Panc1 (cell line): ENCODE measurements around the gene LDB2. TPM values are rescaled to one million over a fixed set of nuclear protein-coding genes. Genes with fewer than 3 reads are reported as not detected.

Experiments
- ATAC-seq: fragments of 200-7000 bp; cut with Tn5 transposase; 2 replicates; pipeline ENCODE4 v1.9.1; 2020; ENCODE audit warnings: mild to moderate bottlenecking, moderate library complexity
- BruUV-seq: library from RNA; stranded (reverse); fragments of 400-500 nt; replicated peaks from 2 replicates; lab custom pipeline; 2021; lab: Mats Ljungman, UMichigan
- CTCF ChIA-PET: fragments of 300-600 bp; sonication (Branson Sonifier 250); formaldehyde crosslinking; loops from one replicate; lab custom pipeline; 2022; ENCODE audit warnings: antibody characterized with exemption; lab: Charles Lee
- POLR2A ChIA-PET: fragments of 300-600 bp; sonication (Branson Sonifier 250); formaldehyde crosslinking; loops from one replicate; lab custom pipeline; 2022; ENCODE audit warnings: antibody characterized with exemption; lab: Charles Lee
- DNase-seq: peaks from one replicate; pipeline ENCODE4 v3.0.0-alpha.2; 2010; ENCODE audit warnings: low read depth, low spot score
- H3K27ac ChIP-seq: 2 replicates; pipeline ENCODE4 v1.5.1; 2011; ENCODE audit warnings: mild to moderate bottlenecking, low read length, inconsistent platforms
- H3K27me3 ChIP-seq: fragments of 200-500 bp; sonication (Bioruptor generic); 2 replicates; pipeline ENCODE4 v1.6.0; 2014; ENCODE audit warnings: low read length, inconsistent platforms; ENCODE audit not compliant: control insufficient read depth, insufficient read depth
- H3K36me3 ChIP-seq: fragments of 200-500 bp; sonication (Bioruptor generic); 2 replicates; pipeline ENCODE4 v1.5.1; 2014; ENCODE audit warnings: inconsistent platforms, mild to moderate bottlenecking, low read length, moderate library complexity; ENCODE audit not compliant: control insufficient read depth, insufficient read depth
- H3K4me1 ChIP-seq: 2 replicates; pipeline ENCODE4 v1.5.1; 2011; ENCODE audit warnings: inconsistent platforms, mild to moderate bottlenecking, low read length, moderate library complexity; ENCODE audit not compliant: control insufficient read depth, insufficient read depth
- H3K4me3 ChIP-seq, 2 experiments: 2 replicates each; pipeline ENCODE4 v1.5.1; 2011 to 2012; ENCODE audit warnings: low read depth in 2 of 2, low read length in 2 of 2, mild to moderate bottlenecking in 2 of 2, inconsistent platforms in 1 of 2, moderate library complexity in 1 of 2
- H3K9me3 ChIP-seq: fragments of 200-500 bp; sonication (Bioruptor generic); 2 replicates; pipeline ENCODE4 v1.5.1; 2014; ENCODE audit warnings: low read depth, mild to moderate bottlenecking, inconsistent platforms, low read length, moderate library complexity; ENCODE audit not compliant: control insufficient read depth, insufficient read depth
- POLR2AphosphoS5 ChIP-seq: IDR thresholded peaks from 2 replicates; pipeline ENCODE4 v1.6.1; 2012; ENCODE audit warnings: mild to moderate bottlenecking, low read depth, low read length, moderate library complexity
- SIN3A ChIP-seq: IDR thresholded peaks from 2 replicates; pipeline ENCODE4 v1.6.1; 2012; ENCODE audit warnings: low read depth, mild to moderate bottlenecking, low read length, moderate library complexity, borderline replicate concordance; ENCODE audit not compliant: insufficient read depth
- TCF7L2 ChIP-seq: IDR thresholded peaks from 2 replicates; pipeline ENCODE4 v1.6.1; 2011; ENCODE audit warnings: mild to moderate bottlenecking, low read depth, low read length, inconsistent platforms
- in situ Hi-C: cut with HindIII; loops from 2 replicates; pipeline ENCODE4 v1.10.0; 2016; ENCODE audit warnings: low sequenced_read_pairs, low pct_unique_long_range_greater_than_20kb
- intact Hi-C: fragments of 100-400 bp; cut with micrococcal nuclease; formaldehyde crosslinking; loops from one replicate; pipeline ENCODE4 v1.10.0; 2022; ENCODE audit not compliant: unreplicated experiment
- total RNA-seq: library from RNA; stranded (reverse); gene quantifications from one replicate; pipeline ENCODE4 v1.2.1, GENCODE V29; 2021; ENCODE audit not compliant: unreplicated experiment
- TF ChIP-seq, protein P1 (sequence below), 2 experiments: IDR thresholded peaks; 2 replicates each; pipeline ENCODE4 v1.6.1; 2011 to 2012; ENCODE audit warnings: low read depth in 2 of 2, control low read depth in 1 of 2, low read length in 1 of 2, mild to moderate bottlenecking in 1 of 2, moderate library complexity in 1 of 2; ENCODE audit not compliant: insufficient read depth in 1 of 2
- TF ChIP-seq, protein P2 (sequence below): fragments of 450-650 bp; IDR thresholded peaks from 2 replicates; pipeline ENCODE4 v1.5.1; 2017; ENCODE audit warnings: mild to moderate bottlenecking

LDB2 gene
- total RNA-seq, 1 experiment from 2014 or later: not detected

DNA sequence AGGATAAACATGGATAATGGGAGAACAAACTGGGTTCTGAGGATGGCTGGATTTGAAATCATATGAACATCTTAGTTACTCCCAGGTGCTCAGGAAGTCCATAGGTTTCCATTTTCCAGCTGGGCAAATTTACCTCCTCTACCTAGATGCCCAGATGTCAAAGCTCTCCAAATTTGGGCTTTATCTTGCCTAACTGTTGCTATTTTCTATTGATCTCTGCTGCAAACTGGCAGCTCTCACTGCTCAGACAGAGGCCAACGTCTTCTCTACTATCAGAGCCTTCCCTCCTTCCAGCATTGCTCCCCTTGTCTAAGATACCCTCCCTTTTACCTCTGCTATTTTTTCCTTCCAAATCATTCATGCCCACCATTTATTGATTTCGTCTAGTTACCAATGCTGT is 62.1 kb downstream of the LDB2 start:
- CTCF ChIA-PET: no interaction called here
- DNase-seq (no peak), ATAC-seq (no peak)
- TF ChIP-seq POLR2AphosphoS5 (no peak), SIN3A (no peak)
- TF ChIP-seq, protein P1, sequence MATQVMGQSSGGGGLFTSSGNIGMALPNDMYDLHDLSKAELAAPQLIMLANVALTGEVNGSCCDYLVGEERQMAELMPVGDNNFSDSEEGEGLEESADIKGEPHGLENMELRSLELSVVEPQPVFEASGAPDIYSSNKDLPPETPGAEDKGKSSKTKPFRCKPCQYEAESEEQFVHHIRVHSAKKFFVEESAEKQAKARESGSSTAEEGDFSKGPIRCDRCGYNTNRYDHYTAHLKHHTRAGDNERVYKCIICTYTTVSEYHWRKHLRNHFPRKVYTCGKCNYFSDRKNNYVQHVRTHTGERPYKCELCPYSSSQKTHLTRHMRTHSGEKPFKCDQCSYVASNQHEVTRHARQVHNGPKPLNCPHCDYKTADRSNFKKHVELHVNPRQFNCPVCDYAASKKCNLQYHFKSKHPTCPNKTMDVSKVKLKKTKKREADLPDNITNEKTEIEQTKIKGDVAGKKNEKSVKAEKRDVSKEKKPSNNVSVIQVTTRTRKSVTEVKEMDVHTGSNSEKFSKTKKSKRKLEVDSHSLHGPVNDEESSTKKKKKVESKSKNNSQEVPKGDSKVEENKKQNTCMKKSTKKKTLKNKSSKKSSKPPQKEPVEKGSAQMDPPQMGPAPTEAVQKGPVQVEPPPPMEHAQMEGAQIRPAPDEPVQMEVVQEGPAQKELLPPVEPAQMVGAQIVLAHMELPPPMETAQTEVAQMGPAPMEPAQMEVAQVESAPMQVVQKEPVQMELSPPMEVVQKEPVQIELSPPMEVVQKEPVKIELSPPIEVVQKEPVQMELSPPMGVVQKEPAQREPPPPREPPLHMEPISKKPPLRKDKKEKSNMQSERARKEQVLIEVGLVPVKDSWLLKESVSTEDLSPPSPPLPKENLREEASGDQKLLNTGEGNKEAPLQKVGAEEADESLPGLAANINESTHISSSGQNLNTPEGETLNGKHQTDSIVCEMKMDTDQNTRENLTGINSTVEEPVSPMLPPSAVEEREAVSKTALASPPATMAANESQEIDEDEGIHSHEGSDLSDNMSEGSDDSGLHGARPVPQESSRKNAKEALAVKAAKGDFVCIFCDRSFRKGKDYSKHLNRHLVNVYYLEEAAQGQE (IDR thresholded peaks at IDR 0.05; ENCODE audit: insufficient read depth in 1 of 2, low read depth in 2 of 2, low read length in 1 of 2): no peak
- TF ChIP-seq, protein P2, sequence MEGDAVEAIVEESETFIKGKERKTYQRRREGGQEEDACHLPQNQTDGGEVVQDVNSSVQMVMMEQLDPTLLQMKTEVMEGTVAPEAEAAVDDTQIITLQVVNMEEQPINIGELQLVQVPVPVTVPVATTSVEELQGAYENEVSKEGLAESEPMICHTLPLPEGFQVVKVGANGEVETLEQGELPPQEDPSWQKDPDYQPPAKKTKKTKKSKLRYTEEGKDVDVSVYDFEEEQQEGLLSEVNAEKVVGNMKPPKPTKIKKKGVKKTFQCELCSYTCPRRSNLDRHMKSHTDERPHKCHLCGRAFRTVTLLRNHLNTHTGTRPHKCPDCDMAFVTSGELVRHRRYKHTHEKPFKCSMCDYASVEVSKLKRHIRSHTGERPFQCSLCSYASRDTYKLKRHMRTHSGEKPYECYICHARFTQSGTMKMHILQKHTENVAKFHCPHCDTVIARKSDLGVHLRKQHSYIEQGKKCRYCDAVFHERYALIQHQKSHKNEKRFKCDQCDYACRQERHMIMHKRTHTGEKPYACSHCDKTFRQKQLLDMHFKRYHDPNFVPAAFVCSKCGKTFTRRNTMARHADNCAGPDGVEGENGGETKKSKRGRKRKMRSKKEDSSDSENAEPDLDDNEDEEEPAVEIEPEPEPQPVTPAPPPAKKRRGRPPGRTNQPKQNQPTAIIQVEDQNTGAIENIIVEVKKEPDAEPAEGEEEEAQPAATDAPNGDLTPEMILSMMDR: no peak
- H3K36me3 ChIP-seq: no peaks in the 10 kb centered on the region
- intact Hi-C loops (no loop called here), in situ Hi-C loops (no loop called here)
- H3K4me1 ChIP-seq: no peaks in the 10 kb centered on the region
- no peaks in the 10 kb centered on the region for H3K27me3 ChIP-seq
- no peaks in the 10 kb centered on the region for H3K9me3 ChIP-seq
- POLR2A ChIA-PET: no interaction called here
- no TSS peak for BruUV-seq
- H3K4me3 ChIP-seq: no peak overlapping the region
- no peak overlapping the region for H3K27ac ChIP-seq

DNA sequence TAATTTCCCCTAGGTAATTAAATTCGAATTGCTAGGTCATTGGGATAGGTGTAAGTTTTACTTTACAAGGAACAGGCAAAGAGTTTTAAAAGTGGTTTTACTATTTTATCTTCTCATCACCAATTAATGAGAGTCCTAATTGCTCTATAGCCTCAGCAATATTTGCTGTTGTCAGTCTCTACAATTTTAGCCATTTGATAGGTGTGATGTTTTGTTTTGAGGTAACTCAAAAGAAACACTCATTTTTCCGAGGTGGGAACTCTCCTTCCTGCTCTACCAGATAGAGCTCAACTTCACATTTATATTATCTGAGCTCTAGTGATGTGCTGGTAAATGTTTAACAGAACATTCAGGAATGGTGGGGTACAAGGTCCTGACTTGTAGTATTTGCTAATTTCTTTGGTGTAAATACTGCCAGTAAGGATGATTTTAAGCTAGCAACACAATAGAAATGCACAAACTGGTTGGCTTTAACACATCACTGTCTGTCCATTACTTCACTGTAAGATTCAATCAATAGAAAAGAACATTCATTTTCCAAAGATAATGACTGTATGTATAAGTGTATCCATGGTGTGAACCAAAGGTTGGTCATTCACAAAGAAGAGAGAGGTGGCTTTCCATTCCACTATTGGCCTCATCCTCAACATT is 62.7 kb downstream of the LDB2 start:
- no peaks in the 10 kb centered on the region for H3K4me1 ChIP-seq
- H3K36me3 ChIP-seq: no peaks in the 10 kb centered on the region
- intact Hi-C loops (no loop called here), in situ Hi-C loops (no loop called here)
- ChIA-PET POLR2A (no interaction called here), CTCF (no interaction called here)
- no peak overlapping the region for H3K27ac ChIP-seq
- BruUV-seq: no TSS peak
- H3K9me3 ChIP-seq: no peaks in the 10 kb centered on the region
- H3K27me3 ChIP-seq: no peaks in the 10 kb centered on the region
- ATAC-seq: no peak
- TF ChIP-seq TCF7L2: no peak
- no peak for TF ChIP-seq POLR2AphosphoS5
- H3K4me3 ChIP-seq: no peak overlapping the region
- DNase-seq: no peak

DNA sequence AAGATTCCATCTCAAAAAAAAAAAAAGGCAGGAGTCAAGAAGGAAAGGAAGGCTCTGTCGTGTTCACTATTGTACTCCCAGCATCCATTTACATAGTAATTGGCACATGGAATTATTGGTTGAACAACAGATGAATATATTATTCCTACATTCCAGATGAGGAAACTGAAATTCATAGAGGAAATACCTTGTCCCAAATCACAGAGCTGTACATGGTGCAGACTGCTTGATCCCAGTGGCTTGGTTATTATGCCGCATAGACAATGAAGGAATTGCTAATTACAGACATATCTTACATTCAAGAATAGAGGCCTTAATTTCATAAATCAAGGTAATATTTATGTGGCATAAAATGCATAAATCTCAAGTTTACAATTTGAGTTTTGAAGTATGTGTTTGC is 63.6 kb downstream of the LDB2 start:
- BruUV-seq: no TSS peak
- H3K36me3 ChIP-seq: no peaks in the 10 kb centered on the region
- in situ Hi-C loops (no loop called here), intact Hi-C loops (no loop called here)
- no peaks in the 10 kb centered on the region for H3K27me3 ChIP-seq
- no peak for DNase-seq
- no peak for ATAC-seq
- no peaks in the 10 kb centered on the region for H3K9me3 ChIP-seq
- ChIA-PET CTCF (no interaction called here), POLR2A (no interaction called here)
- H3K4me1 ChIP-seq: no peaks in the 10 kb centered on the region
- TF ChIP-seq SIN3A (no peak), TCF7L2 (no peak)
- TF ChIP-seq, protein P1 (IDR thresholded peaks at IDR 0.05; ENCODE audit: insufficient read depth in 1 of 2, low read depth in 2 of 2, low read length in 1 of 2): no peak
- no peak overlapping the region for H3K27ac ChIP-seq
- no peak overlapping the region for H3K4me3 ChIP-seq
